COLO668 (cell line): ENCODE results near the gene UGT1A3.

Source experiments
- DNase-seq: peaks from one replicate; lab custom pipeline; 2025; ENCODE audit not compliant: unreplicated experiment; lab: John Stamatoyannopoulos, UW

UGT1A3 gene

GRCh38 chr2:233756429-233757081 lies 27.7 kb downstream of the UGT1A3 start:
- DNase-seq: no peak

- no peak for DNase-seq
These were observed 29.3 kb downstream of the UGT1A3 start for GRCh38 chr2:233758141-233758540.

DNA sequence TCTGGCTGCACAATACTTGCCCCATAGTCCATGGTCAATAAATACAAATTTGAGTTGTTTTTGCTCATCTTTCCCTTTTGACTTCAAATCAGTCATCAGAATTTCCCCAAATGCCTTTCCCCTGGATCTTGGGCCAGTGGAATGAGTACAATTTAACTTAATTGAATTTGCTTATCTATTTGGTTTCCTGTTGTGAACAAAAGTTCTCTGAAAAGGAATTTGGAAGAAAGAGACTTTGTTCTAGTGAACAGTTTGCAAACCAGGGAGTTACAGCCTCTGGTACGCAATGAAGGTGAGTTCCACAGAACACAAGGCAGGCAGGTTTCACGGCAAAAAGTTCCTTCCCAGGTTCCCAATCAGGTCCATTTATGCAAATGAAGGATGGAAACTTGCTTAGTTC lies 30.0 kb downstream of the UGT1A3 start:
- no peak for DNase-seq

DNA sequence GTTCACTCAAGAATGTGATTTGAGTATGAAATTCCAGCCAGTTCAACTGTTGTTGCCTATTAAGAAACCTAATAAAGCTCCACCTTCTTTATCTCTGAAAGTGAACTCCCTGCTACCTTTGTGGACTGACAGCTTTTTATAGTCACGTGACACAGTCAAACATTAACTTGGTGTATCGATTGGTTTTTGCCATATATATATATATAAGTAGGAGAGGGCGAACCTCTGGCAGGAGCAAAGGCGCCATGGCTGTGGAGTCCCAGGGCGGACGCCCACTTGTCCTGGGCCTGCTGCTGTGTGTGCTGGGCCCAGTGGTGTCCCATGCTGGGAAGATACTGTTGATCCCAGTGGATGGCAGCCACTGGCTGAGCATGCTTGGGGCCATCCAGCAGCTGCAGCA lies 31.2 kb downstream of the UGT1A3 start, which contains the start of gene UGT1A1:
Gene UGT1A1, plus strand, starts transcription at position 228 of the 400 bp plus-strand sequence. Its CDS starts 18 bp downstream, at position 246.
- no peak for DNase-seq

- DNase-seq: no peak
These were observed 32.4 kb downstream of the UGT1A3 start for GRCh38 chr2:233761040-233761769.

DNA sequence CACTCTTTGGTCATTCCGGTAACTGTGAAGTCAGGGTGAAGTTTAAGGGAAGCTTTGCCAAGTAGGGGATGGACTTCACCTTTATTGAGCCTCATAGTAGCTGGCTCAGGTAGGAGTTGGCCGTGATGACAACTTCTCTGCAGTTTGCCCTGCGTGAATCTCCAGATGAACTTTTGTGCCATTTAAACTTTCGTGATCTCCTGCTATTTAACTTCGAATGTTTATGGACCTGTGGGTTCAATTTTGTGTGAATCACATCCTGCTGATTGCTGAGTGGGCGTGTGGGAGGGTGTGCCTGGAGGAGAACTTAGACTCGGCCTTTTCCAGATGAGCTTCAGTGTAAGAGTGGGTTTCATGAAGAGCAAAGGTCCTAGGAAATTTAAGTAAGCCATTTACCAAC lies 35.4 kb downstream of the UGT1A3 start:
- DNase-seq: no peak

GRCh38 chr2:233764761-233765160 lies 35.9 kb downstream of the UGT1A3 start:
- DNase-seq: no peak

DNA sequence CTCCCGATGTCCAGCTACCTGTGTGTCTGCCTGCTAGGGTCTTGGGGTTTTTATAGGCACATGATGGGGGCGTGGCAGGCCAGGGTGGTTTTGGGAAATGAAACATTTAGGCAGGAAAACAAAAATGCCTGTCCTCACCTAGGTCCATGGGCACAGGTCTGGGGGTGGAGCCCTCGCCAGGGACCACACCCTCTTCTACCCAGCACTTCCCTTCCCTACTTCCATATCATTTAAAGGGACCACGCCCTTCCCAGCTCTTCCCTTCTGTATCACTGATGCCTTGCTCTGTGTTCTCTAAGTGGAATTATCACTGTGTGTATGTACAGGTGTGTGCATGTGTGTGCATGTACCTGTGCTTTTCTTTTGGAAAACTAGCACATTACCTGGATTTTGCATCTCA lies 37.6 kb downstream of the UGT1A3 start:
- no peak for DNase-seq

- DNase-seq: no peak
These were observed 39.2 kb downstream of the UGT1A3 start for GRCh38 chr2:233768076-233768475.

GRCh38 chr2:233769260-233769659 lies 40.4 kb downstream of the UGT1A3 start:
- DNase-seq: no peak

DNA sequence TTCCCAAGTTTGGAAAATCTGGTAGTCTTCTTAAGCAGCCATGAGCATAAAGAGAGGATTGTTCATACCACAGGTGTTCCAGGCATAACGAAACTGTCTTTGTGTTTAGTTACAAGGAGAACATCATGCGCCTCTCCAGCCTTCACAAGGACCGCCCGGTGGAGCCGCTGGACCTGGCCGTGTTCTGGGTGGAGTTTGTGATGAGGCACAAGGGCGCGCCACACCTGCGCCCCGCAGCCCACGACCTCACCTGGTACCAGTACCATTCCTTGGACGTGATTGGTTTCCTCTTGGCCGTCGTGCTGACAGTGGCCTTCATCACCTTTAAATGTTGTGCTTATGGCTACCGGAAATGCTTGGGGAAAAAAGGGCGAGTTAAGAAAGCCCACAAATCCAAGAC lies 43.3 kb downstream of the UGT1A3 start:
- DNase-seq: no peak

- no peak for DNase-seq
These were observed 43.7 kb downstream of the UGT1A3 start for GRCh38 chr2:233772583-233772982.

DNA sequence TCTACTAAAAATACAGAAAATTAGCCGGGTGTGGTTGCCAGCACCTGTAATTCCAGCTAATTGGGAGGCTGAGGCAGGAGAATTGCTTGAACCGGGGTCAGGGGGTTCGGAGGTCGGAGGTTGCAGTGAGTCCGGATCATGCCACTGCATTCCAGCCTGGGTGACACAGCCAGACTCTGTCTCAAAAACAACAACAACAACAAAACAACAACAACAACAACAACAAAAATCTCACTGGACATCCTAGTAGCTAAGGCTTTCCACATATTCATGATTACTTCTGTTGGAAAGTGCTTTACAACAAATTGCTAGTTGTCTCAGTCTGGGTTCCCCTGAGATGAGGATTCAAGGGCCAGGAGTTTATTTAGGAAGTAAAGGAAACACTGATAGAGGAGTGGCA lies 45.0 kb downstream of the UGT1A3 start:
- DNase-seq: no peak

DNA sequence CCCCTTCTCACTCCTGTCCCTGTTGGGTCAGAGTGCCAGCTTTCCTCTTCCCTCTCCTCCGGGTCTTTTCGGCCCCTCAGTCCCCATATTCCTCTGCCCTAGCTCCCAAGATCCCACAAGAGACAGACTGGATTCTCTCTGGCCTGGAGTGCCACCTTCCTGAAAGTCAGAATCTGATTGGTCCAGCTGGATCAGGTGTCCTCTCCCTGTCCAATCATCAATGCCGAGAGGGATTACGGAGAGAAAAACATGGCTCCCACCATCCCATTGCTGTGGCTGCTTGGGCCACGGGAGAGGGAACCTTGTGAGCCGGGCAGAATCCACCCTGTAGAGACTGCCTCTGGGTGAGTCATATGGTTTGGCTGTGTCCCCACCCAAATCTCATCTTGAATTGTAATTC lies 46.6 kb downstream of the UGT1A3 start:
- DNase-seq: no peak

- DNase-seq: no peak
These were observed 49.2 kb downstream of the UGT1A3 start, which contains the start of gene MROH2A for GRCh38 chr2:233778030-233778429. Gene MROH2A (plus strand): TSS chr2:233778330. CDS start chr2:233779359, 1,029 bp downstream.

- no peak for DNase-seq
These were observed 50.9 kb downstream of the UGT1A3 start for GRCh38 chr2:233779722-233780121.

GRCh38 chr2:233780771-233781170 lies 51.9 kb downstream of the UGT1A3 start:
- no peak for DNase-seq

GRCh38 chr2:233789554-233789953 lies 60.7 kb downstream of the UGT1A3 start:
- DNase-seq: no peak

- DNase-seq: no peak
These were observed 62.5 kb downstream of the UGT1A3 start for GRCh38 chr2:233791151-233791882.

DNA sequence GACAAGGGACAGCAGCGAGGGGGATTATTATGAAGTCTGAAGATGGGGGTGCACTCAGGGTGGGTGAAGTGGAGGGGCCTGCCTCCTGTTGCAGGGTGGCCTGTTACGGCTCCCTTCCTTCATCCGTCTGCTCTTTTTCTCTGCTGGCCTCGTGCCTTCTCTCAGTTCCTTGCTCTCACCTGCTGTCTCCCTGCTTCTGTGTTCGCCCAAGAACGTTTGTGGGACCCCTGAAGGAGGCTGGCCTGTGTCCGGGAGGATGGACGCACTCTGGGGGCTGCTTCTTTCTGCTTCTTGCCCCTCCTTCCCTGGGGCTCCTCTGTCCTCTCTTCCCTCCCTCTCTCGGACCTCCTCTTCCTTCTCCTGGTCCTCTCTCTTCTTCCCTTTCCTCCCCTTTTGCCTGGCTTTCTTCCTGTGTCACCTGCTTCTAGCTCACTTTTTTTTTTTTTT lies 63.1 kb downstream of the UGT1A3 start:
- DNase-seq: no peak

DNA sequence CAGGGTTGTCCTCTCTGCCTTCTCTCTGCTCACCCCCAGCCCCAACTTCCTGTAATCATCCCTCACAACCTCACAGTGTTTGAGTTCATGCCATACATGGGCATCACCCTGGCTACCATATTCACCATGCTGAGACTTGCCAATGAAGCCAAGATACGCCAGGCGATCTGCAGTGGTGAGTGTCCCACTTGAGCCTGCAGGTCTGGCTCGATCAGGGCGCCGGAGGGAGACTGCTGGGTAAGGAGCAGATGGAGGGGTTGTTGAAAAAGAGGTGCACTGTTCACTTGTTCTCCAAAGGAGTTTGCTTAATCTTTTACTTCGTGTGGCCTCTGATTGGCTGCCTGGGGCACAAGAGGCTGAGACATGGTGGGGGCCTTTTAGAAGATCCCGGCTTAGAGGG lies 63.9 kb downstream of the UGT1A3 start:
- no peak for DNase-seq
